NT2/D1 (cell line): ENCODE measurements around the gene ANKRD22.

Source experiments
- SUZ12 ChIP-seq: IDR thresholded peaks from 2 replicates; pipeline ENCODE4 v1.6.1; 2011; ENCODE audit not compliant: insufficient read length, insufficient read depth; ENCODE audit errors: extremely low read depth
- YY1 ChIP-seq: IDR thresholded peaks from 2 replicates; pipeline ENCODE4 v1.6.1; 2011; ENCODE audit not compliant: insufficient read length, insufficient read depth
- ZNF274 ChIP-seq: IDR thresholded peaks from 2 replicates; pipeline ENCODE4 v1.6.1; 2011; ENCODE audit warnings: mild to moderate bottlenecking, low read depth, low read length

- TF ChIP-seq ZNF274 (no peak), YY1 (no peak), SUZ12 (no peak)
These were observed 67.9 kb downstream of the ANKRD22 start for GRCh38 chr10:88783724-88784123.
